Measurements from ENCODE around the gene S100P.
"Not testable (repeated sequence)": the region's sequence is repeated elsewhere in the genome, so short reads cannot be mapped to it uniquely, and the experiment has no call there.

The S100P gene

DNA sequence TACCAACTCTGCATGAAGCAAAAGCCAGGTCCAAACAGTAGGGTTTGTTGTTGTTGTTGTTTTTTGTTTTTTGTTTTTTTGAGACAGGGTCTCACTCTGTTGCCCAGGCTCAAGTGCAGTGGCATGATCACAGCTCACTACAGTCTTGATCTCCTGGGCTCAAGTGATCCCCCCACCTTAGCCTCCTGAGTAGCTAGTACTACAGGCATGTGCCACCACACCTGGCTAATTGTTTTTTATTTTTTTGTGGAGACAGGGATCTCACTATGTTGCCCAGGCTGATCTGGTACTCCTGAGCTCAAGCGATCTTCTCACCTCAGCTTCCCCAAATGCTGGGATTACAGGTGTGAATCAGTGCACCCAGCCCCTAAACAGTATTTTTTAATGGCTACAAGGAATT, 6.2 kb downstream of the S100P start:
- DNase-seq = no peak

DNA sequence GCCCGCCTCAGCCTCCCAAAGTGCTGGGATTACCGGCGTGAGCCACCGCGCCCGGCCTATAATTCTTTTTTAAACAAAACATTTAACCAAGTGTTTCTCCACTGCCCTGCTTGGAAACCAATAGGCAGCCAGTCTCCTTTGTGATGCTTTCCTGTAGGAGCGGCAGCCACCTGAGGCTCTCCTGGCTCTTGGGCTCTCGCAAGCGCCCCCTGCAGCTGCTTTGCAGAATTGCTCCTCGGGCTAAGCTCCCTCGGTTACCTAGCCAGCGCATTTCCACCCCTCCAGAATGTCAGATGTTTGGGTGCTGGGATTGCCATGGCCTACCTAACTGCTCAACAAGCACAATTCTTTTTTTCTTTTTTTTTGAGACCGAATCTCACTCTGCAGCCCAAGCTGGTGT, 7.7 kb downstream of the S100P start:
- peak; percentile 18 for DNase-seq

DNA sequence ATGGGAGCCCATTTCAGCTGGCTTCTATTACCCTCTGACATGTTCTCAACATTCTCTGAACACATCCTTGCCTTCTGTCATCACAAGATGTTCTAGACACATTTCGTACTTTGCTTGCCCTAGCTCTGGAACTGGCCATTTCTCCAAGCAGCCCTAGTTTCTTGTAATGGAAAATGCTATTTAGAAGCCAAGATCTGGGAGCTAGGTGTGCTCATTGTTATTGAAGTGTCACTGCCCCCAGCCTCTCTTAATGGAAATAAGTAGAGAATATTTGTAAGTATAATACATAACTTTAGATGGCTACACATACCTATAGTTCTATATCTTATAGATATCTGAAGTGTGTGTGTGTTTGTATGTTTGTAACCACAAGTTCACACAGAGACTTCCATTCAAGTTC, 9.1 kb downstream of the S100P start:
- no peak for DNase-seq

DNA sequence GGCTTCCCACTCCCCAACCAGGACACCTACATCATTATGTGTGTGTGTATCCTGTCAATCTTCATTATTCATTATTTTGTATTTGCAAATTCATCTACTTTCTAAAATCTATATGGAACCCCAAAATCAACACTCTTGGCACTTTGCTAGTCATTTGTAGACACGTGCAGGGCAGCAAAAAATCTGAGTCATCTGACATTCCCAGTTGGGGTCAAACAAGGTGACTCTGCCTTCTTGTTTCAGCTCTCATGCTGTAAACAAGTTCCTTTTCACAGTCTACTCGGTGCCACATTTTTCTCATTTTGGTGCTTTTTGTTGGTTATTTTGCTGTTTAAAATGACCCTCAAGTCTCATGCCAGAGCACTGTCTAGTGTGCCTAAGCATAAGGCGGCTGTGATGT, 10.1 kb downstream of the S100P start:
- DNase-seq = no peak

DNA sequence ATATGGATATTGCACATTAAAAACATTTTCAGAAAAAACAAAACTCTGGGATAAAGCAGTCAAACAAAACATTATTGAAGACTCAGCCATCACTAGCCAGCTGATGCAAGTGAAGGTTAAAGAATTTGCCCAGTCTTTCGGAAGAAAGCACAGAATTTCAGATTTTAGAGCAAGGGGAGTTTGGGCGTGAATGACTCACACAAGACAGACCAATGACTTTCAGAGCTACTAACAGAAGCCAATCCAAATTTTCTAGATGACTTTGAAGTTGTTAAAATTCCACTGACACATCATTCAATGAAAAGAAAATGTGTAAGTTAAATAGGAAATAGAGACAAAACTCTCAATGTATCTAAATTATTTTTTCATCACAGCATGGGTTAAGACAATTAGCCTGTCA, 12.0 kb downstream of the S100P start:
- no peak for DNase-seq

DNA sequence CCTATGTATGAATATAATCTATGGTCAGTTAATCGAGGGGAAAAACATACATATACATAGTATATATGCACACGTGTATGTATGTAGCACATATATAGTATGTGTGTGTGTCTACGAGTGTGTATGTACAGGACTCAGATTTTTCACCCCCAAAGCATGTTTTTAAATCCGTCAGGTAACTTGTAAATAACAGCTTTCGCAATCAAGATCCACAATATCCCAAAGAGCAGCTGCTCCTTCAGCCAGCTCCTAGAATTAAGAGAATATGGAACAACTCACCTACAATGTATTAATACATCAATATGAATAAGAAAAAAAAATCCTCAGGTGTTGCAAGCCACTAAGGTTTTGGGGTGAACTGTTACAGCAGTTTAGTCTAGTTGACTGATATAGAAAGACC, 12.5 kb downstream of the S100P start:
- DNase-seq = no peak

DNA sequence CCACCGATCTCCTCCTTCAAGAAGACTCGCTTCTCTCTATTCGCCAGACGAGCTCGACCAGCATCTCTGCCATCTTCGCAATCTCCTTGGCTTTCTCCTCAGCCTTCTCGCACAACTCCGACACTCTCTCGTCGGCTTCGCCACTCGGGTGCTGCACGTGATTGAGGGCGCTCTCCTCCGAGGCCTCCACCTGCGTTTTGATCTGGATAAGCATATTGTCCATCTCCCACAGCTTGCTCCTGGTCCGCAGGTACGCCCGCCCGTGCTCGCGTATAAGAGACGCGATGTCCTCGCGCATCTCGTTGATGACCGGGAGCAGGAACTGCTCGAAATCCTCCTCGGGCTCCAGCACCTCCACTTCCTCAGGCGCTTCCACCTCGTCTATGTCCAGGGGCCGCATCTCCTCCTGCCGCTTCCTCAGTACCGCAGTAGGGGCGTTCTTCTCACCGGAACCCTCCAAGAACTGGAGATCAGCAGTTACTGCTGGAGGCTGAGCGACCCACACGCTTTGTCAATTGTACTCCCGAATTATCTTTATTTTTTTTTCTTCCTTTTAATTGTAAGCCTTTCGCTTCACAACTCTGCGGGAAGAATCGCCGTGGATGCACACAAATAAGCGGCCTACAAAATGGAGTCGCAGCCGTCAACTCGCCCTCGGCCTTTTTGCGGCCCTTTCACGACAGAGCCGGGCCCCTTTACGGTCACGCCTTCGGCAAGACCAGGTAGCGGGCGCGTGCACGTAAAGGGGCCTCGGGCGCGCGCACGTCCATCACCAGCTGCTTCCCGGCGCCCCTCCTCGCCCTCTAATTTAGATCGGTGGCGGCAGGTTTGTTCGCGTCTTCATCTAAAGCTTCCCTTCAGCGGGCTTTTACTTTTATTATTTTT, 15.8 kb downstream of the S100P start, which contains the start of gene MRFAP1L1:
Gene MRFAP1L1, minus strand, starts transcription at position 636 of the 885 bp plus-strand sequence. Its CDS starts 236 bp downstream, at position 400.
- DNase-seq = peak; percentile 98

DNA sequence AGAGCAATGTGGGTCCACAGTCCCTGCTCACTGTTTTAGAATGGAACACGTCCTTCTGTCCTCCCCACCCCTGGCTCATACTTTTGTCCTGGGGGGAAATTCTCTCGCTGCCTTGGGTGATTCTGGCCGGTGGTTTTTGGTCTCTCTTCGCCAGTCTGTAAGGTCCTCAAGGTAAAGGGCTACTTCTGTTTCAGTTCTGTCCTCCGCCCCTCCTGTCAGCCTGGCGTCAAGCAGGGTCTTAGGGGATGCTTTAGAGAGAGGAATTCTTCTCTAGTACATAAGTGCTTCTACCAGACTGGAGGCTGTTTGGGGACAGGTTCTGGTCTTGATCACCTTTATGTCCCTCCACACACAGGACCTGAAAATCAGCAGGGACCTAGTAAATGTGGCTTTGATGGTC, 16.6 kb downstream of the S100P start:
- DNase-seq = no peak

DNA sequence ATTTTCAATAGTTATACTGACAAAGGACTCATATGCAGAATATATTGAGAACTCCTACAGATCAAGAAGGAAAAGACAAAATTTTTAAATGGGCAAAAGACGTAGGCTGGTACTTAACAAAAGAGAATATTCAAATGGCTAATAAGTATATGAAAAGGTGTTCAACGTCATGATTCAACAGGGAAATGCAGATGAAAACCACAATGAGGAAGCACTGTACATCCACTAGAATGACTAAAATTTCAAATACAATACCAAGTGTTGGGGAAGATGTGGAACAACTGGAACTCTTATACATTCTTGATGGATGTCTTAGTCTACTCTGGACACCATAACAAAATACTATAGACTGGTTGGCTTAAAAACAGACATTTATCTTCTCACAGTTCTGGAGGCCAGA, 17.3 kb downstream of the S100P start:
- DNase-seq = no peak

DNA sequence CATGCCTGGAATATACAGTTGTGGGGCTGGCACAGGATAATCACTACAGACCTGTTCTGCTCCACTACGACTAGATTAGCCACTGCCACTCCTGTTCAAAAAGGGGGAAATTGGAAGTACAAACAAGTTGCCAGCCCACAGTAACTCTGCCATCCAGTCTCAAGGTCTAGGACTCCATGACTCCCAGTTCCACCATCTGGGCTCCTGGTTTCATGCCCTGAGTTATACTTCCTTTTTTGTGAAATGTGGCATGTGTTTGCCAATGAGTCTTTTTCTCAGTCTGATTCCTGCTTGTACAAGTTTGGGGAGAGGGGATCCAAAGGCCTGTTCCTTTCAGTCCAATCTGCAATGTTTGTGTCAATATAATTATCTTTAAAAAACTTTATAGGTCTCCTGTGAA, 21.3 kb downstream of the S100P start:
- DNase-seq = no peak

DNA sequence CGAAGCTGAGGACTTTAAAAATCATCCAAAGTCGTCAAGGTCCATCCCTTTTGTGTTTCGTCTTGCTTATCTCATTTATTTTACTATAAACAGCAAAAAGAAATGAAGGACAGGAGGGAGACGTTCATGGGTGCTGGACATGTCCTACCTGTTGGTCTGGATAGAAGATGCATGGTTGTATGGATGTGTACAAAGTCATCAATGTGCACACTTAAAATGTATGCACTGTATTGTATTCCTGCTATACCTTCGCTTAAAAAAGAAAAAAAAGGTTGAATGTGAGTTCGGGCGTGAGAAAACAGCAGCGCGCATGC, 22.0 kb downstream of the S100P start:
- DNase-seq = no peak

DNA sequence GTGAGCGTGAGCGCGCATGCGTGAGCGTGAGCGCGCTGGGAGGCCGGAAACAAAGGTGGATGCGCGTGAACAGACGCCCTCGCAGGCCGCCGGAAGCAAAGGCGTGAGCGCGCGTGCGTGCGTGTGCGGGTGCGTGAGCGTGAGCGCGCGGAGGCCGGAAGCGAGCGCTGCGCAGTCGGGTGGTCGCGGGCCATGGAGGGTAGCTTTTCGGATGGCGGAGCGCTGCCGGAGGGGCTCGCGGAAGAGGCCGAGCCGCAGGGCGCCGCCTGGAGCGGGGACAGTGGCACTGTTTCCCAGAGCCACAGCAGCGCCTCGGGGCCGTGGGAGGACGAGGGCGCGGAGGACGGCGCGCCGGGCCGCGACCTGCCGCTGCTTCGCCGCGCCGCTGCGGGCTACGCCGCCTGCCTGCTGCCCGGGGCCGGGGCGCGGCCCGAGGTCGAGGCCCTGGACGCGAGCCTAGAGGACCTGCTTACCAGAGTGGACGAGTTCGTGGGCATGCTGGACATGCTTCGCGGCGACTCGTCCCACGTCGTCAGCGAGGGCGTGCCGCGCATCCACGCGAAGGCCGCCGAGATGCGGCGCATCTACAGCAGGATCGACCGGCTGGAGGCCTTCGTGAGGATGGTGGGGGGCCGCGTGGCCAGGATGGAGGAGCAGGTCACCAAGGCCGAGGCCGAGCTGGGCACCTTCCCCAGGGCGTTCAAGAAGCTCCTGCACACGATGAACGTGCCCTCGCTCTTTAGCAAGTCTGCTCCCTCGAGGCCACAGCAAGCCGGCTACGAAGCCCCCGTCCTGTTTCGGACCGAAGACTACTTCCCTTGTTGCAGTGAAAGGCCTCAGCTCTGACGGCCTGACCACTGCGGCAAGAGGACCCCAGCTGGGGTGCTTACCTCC, 22.6 kb downstream of the S100P start, which contains the start of gene BLOC1S4:
Gene BLOC1S4, plus strand, starts transcription at position 157 of the 894 bp plus-strand sequence. Its CDS starts 36 bp downstream, at position 193.
- peak; percentile 84 for DNase-seq

DNA sequence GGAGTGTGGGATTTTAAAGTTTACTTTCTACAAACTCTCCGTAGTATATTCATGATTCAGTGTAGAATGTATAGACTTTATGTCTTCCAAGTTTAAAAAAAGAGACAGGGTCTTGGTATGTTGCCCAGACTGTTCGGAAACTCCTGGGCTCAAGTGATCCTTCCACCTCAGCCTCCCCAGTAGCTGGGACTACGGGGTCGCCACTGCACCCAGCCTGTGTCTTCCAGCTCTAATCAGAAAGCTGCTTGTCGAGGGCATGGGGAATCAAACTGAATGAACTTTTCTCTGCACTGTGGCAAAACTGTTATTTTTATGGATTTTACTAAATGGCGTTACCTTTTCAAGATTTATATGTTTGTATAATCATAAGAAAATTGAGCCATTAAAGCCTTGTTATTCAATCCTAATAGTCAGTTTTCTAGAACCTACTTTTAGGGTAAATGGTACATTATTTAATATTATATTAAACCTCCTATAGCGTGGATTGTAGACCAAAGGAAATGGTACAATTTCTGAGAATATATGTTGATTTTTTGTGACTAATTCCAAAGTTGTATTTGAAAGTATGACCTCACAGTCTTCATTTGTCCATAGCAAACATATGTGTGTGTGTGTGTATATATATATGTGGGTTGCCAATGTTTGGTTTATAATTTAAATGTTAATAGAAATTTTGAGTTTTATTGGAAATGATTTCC, 23.4 kb downstream of the S100P start:
- DNase-seq = no peak

DNA sequence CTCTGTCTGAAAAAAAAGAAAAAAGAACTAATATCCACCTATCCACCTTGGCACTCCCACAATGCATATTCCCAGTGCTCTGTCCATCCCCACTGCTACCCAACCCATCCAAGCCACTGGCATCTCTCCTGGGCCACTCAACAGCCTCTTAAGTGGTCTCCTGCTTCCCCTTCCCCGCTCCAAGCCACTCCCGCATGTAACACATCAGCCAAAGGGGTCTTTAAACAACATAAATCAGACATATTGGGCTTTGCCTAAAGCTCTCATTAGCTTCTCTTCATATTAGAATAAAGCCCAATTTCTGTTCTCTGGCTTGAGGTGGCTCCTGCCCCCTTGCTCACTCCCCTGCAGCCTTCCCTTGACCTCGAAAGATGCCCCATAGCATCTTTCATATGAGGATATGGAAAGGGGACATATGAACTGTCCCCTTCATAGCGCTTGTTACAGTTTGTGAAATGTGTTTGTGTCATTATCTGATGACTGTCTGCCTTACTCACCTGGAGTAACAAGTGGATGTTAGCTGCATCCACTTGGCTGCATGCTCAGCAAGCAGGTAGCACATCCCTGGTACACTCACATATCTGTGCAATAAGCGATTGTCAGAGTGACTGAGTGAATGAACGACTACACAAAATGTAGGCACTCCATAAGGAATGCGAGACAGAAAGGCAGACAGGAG, 25.4 kb downstream of the S100P start:
- no peak for DNase-seq

DNA sequence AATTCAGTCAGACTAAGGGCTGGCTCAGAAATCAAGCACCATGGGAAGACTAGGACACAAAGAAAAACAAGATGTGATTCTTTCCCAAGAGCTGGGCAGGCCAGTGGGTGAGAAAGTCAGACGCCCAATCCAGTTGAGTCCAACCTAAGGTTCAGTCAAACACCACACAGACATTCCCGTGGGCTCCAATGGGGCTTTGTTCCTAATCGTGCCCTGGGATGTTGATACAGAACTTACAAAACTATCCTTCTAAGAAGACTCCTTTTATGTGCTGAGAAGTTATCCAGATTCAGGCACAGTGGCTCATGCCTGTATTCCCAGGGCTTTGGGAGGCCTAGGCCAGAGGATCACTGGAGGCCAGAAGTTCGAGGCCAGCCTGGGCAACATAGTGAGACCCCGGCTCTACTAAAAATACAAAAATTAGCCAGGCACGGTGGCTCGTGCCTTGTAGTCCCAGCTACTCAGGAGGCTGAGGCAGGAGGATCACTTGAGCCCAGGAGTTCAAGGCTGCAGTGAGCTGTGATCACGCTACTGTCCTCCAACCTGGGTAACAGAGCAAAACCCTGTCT, 26.0 kb downstream of the S100P start:
- DNase-seq = no peak

DNA sequence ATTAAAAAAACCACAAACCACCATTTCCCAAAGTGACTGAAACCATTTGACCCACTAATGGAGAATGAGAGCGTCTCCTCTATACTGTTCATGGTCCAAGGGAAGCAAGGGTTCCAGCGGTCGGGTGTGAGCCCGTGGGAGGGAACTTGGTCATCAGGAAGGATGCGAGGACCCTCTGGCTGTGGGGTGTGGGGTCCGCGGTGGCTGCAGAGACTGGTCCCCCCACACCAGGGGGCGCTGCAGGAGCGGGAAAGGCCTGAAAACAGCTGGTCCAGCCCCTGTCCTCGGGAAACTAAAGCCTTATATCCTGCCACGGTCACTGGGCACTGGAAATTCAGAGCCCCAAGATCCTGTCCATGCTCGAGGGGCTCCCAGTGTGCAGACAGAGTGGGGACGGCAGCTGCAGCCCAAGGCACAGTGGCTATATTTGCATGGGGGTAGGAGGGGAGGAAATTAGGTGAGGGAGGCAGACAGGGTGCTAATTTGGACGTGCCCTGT, 26.6 kb downstream of the S100P start:
- DNase-seq = peak; percentile 82

DNA sequence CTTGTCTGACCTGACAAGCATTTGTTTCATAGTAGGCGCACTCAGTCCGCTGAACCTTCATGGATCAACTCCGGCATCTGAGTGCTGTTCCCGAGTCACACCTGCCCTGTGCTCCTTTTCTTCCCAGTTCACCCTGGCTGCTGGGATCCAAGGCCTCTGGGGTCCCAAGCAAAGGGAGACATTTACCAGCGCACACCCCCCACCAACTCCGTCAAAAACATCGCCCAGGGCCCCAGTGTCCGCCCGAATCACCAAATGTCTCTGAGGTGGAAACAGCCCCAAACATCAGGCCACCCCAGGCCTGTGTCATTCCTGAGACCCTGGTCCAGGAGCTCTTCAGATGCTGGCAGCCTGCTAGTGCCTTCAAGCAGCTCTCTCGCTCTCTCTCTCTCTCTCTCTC, 27.4 kb downstream of the S100P start:
- DNase-seq = no peak

DNA sequence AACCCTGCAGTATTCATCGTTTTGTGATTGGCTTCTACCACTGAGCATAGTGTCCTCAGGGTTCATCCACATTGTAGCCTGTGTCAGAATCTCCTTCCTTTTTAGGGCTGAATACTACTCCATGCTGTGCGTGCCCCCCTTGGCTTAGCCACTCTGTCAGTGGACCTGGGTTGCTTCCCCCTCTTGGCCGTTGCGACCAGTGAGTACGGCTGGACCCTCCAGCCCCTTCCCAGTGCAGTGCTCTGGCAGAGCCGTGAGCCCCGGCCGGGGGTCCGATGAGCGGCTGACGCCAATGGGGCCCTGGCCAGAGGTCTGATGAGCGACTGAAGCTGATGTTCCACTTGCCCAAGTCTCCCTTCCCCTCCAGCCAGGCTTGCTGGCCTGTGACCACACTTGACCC, 29.2 kb downstream of the S100P start:
- DNase-seq = no peak

DNA sequence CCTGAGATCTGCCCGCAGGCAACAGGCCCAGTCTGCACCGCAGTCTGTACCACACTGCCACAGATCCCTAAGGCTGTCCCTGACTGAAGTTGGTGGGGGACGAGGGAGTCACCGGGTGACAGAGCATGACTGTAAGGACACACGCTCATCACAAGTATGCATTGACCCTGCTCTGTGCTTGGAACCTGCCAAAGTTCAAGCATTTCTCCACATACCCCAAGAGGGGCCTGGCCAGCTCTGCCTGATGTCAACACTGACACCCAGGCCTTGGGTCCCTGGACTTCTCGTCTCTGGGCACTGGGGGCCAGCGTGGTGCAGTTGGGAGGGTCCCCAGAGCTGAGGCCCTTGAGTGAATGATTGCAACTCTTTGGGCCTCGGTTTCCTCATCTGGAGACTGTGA, 30.2 kb downstream of the S100P start:
- no peak for DNase-seq

DNA sequence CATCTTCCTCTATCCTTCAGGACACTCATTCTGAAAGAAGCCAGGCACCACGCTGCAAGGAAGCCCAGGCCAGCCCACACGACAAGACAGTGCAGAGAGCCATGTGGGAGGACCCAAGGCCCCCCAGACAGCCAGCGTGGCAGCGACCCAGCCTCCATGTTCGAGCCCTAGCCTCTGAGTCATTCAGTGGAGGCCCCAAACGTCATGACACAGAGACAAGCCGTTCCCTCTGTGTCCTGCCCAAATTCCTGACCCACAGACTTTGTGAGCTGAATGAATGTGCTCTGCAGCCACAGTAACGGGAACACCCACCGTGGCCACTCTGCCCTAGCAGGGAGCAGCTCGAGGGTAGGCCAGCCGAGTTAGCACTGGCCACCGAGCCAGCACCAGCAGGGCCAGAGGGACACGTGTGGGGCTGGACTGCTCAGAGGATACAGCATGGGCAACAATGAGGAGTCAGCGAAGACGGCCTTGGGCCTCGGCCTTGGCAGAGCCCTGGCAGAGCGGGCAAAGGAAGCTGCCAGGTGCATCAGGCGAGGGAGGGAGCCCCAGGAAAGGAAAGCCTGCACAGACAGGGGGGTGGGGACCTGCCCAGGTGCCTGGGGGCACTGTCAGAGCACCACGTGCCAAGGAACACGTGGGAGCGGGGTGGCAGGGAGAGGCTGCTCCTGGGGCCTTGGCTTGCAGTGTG, 30.9 kb downstream of the S100P start:
- no peak for DNase-seq

DNA sequence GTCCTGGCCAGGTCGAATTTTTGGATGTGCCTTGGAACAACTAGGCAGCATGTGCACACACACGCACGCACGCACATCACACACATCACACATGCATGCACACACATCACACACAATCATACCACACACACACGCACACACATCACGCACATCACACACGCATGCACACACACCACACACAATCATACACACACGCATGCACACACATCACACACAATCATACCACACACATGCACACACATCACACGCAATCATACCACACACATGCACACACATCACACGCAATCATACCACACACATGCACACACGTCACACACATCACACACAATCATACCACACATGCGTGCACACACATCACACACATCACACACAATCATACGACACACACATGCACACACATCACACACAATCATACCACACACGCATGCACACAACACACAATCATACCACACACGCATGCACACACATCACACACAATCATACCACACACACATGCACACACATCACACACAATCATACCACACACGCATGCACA, 31.8 kb downstream of the S100P start:
- DNase-seq = not testable (repeated sequence)

Measured in effector CD4-positive, alpha-beta T cell (primary cell).